Nephron (organoid): ENCODE data around the gene PDGFD.

Experiments used
- H3K27ac Mint-ChIP-seq, 3 experiments: 2 replicates each; pipeline ENCODE4 v1.8.0; 2020; ENCODE audit warnings: mixed read lengths in 3 of 3, mild to moderate bottlenecking in 2 of 3, moderate library complexity in 1 of 3
- H3K27me3 Mint-ChIP-seq: 2 replicates; pipeline ENCODE4 v1.8.0; 2021; ENCODE audit warnings: low read depth, mild to moderate bottlenecking, moderate library complexity, mixed read lengths
- H3K36me3 Mint-ChIP-seq: 2 replicates; pipeline ENCODE4 v1.8.0; 2020; ENCODE audit warnings: low read depth, mixed read lengths
- H3K4me1 Mint-ChIP-seq: 2 replicates; pipeline ENCODE4 v1.8.0; 2020; ENCODE audit warnings: mixed read lengths
- H3K4me3 Mint-ChIP-seq, 3 experiments: 2 replicates each; pipeline ENCODE4 v1.8.0; 2020; ENCODE audit warnings: mild to moderate bottlenecking in 3 of 3, mixed read lengths in 3 of 3, moderate library complexity in 2 of 3
- H3K9me3 Mint-ChIP-seq: 2 replicates; pipeline ENCODE4 v1.8.0; 2020; ENCODE audit warnings: mixed read lengths
- TF ChIP-seq, protein P1 (sequence below), 3 experiments: fragments of 200-600 bp; sonication (generic); IDR thresholded peaks; one replicate each; pipeline ENCODE4 v1.5.0; 2021; ENCODE audit warnings: antibody characterized with exemption in 3 of 3; ENCODE audit not compliant: unreplicated experiment in 3 of 3

Gene PDGFD

DNA sequence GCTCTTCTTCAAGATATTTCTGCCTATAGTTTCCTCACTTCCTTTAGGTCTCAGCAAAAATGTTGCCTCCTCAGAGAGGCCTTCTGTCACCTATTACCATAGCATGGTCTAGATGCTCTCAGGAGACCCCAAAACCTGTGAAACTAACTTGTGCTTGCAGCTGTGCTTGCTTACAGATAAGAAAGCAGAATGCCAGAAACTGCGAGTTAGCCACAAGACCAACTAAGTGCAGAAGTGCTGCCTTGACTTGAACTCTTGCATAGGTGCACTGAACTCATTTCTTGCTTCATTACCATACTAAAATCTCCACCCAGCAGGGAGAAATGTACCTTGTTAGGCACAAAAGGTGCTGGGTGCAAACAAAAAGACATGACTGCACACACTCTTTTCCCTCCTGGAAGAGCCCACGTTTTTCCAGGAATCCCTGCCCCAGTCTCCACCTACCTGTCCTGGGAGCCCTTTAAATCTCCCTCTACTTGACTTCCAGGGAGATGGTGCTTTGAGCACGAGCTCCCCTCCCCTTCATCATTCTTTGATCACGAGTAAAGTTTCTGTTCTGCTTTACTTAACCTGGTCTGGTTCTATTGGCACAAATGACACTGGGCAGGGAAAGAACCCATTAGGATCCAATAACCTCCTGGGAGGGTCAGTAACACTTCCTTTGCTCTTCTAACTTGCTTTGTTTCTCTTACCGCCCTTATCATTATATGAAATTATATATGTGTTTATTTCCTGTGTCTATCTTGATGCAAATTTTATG is 265.2 kb downstream of the PDGFD start:
- H3K9me3 Mint-ChIP-seq: no peaks in the 10 kb centered on the region
- no peak overlapping the region for H3K27ac Mint-ChIP-seq
- H3K36me3 Mint-ChIP-seq: no peaks in the 10 kb centered on the region

DNA sequence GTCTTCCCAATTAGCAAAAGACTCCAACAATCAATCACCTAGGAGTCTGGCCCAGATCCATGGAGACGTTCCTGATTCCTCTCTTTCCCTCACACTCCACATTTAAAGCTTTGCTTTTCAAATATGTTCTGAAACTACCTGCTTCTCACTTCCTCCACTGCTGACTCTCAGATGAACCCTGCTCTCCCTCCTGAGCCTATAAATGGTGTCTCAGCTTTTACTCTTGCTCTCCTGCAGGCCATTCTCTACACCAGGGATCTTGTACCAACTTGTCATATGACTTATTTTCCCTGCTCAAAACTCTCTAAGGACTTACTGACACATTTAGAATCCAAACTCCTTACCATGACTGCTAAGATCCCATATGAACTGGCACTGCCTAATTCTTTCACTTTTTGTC is 265.9 kb downstream of the PDGFD start:
- Mint-ChIP-seq H3K36me3 (no peaks in the 10 kb centered on the region), H3K4me1 (peaks cover 10% of the 10 kb centered on the region), H3K4me3 (no peak overlapping the region), H3K9me3 (no peaks in the 10 kb centered on the region), H3K27ac (no peak overlapping the region), H3K27me3 (no peaks in the 10 kb centered on the region)
- TF ChIP-seq, protein P1, sequence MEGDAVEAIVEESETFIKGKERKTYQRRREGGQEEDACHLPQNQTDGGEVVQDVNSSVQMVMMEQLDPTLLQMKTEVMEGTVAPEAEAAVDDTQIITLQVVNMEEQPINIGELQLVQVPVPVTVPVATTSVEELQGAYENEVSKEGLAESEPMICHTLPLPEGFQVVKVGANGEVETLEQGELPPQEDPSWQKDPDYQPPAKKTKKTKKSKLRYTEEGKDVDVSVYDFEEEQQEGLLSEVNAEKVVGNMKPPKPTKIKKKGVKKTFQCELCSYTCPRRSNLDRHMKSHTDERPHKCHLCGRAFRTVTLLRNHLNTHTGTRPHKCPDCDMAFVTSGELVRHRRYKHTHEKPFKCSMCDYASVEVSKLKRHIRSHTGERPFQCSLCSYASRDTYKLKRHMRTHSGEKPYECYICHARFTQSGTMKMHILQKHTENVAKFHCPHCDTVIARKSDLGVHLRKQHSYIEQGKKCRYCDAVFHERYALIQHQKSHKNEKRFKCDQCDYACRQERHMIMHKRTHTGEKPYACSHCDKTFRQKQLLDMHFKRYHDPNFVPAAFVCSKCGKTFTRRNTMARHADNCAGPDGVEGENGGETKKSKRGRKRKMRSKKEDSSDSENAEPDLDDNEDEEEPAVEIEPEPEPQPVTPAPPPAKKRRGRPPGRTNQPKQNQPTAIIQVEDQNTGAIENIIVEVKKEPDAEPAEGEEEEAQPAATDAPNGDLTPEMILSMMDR (IDR thresholded peaks at IDR 0.05; ENCODE audit: unreplicated experiment in 3 of 3): no peak

More for the DNA sequence above, 265.2 kb downstream of the PDGFD start:
- TF ChIP-seq, protein P1 (IDR thresholded peaks at IDR 0.05; ENCODE audit: unreplicated experiment in 3 of 3): no peak
- H3K4me1 Mint-ChIP-seq: peaks cover 10% of the 10 kb centered on the region
- no peak overlapping the region for H3K4me3 Mint-ChIP-seq
- H3K27me3 Mint-ChIP-seq: no peaks in the 10 kb centered on the region

DNA sequence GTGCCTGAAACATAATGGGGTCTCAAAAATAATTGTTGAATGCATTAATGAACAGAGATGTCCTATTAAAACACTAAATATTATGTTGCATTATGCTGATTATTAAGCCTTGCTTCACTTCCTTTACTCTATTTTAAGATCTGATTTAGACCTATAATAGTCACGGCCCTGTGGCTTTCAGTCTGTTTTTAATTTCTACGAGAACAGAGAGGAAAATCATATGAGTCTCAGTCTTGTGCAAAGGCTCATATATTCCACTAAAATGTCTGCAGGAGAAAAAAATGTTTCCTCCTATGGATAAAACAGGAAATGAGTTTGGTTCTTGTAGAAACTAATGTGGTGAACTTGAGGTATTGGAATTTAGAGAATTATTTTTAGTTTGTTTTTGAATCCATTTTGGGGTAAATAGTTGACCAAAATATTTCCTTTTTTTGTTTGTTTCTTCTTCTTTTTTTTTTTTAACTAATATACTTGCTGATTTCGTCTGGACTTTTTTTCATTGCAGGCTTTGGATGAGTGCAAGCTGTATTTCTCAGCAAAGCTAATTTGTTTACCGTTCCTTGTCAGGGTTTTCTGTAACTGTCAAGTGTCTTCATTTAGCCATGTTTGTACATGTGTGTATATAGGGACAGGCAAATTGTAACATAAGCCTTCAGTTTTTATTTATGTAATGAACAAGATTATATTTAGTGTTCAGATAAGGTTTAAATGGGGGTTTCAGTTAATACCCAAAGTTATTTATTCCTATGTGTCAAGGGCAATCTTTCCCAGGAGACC is 266.6 kb downstream of the PDGFD start:
- Mint-ChIP-seq H3K27ac (no peak overlapping the region), H3K36me3 (no peaks in the 10 kb centered on the region), H3K9me3 (no peaks in the 10 kb centered on the region), H3K4me3 (no peak overlapping the region), H3K27me3 (no peaks in the 10 kb centered on the region), H3K4me1 (peaks cover 10% of the 10 kb centered on the region)
- TF ChIP-seq, protein P1 (IDR thresholded peaks at IDR 0.05; ENCODE audit: unreplicated experiment in 3 of 3): no peak

DNA sequence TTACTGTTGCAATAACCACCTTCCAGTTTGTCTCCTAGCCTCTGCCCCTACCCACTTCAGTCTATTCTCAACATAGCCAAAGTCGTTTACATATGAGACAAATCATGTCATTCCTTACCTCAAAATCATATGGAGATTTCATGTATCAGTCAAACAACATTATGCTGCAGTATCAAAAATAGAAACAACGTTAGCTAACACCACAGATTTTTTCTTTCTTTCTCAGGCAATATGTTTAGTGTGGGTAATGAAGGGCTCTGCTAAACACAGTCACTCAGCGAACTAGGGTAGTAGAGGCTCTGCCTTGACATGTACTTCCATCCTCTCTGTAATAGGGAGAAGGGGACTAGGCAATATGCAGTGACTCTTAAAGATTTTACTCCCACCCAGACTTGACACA is 268.8 kb downstream of the PDGFD start:
- H3K4me3 Mint-ChIP-seq: no peak overlapping the region
- peaks cover 10% of the 10 kb centered on the region for H3K4me1 Mint-ChIP-seq
- H3K27me3 Mint-ChIP-seq: no peaks in the 10 kb centered on the region
- TF ChIP-seq, protein P1 (IDR thresholded peaks at IDR 0.05; ENCODE audit: unreplicated experiment in 3 of 3): no peak
- peaks cover 6% of the 10 kb centered on the region for H3K9me3 Mint-ChIP-seq
- no peak overlapping the region for H3K27ac Mint-ChIP-seq
- no peaks in the 10 kb centered on the region for H3K36me3 Mint-ChIP-seq

DNA sequence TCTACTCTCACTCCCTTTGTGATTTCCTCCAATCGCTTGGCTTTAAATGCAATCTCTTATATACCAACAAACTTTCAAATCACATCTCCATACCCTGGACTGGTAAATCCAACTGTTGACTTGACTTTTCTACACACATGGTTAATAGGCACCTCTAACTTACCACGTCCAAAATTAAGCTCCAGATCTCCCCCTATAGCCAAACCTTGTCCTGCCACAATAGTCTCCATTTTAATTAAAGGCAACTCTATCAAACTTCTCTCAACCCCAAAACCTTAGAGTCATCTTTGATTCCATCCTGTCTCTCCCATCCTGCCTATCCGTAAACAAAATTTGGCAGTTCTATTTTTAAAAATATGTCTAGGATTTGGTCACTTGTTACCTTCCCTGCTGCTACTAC is 269.3 kb downstream of the PDGFD start:
- peaks cover 10% of the 10 kb centered on the region for H3K4me1 Mint-ChIP-seq
- TF ChIP-seq, protein P1 (IDR thresholded peaks at IDR 0.05; ENCODE audit: unreplicated experiment in 3 of 3): no peak
- H3K27ac Mint-ChIP-seq: no peak overlapping the region
- no peaks in the 10 kb centered on the region for H3K27me3 Mint-ChIP-seq
- peaks cover 9% of the 10 kb centered on the region for H3K9me3 Mint-ChIP-seq
- no peak overlapping the region for H3K4me3 Mint-ChIP-seq
- H3K36me3 Mint-ChIP-seq: no peaks in the 10 kb centered on the region
